IMR-90 (cell line): Measurements from ENCODE around the gene TBCK. TPM values are rescaled to one million over a fixed set of nuclear protein-coding genes. Genes with fewer than 3 reads are reported as not detected.

Experiments
- ATAC-seq: fragments of 200-7000 bp; cut with Tn5 transposase; 2 replicates; pipeline ENCODE4 v1.9.1; 2020; ENCODE audit warnings: low read depth, mild to moderate bottlenecking, moderate library complexity
- BruUV-seq: library from RNA; stranded (reverse); fragments of 400-500 nt; replicated peaks from 2 replicates; lab custom pipeline; 2021; lab: Mats Ljungman, UMichigan
- CTCF ChIA-PET: fragments of 300-600 bp; formaldehyde crosslinking; extraction: SDS; loops from one replicate; lab custom pipeline; 2021; ENCODE audit warnings: antibody characterized with exemption; lab: Yijun Ruan, JAX
- POLR2A ChIA-PET: fragments of 300-600 bp; sonication (Branson Sonifier 250); formaldehyde crosslinking; loops from one replicate; lab custom pipeline; 2022; ENCODE audit warnings: antibody characterized with exemption; ENCODE audit not compliant: unreplicated experiment; lab: Charles Lee
- DNase-seq: peaks from one replicate; pipeline ENCODE4 v3.0.0; 2013
- H2AFZ ChIP-seq: replicated peaks from 2 replicates; pipeline ENCODE3; 2013; ENCODE audit warnings: low read length, mild to moderate bottlenecking; ENCODE audit not compliant: poor library complexity
- H2AK5ac ChIP-seq: 2 replicates; pipeline ENCODE4 v1.6.1; 2013; ENCODE audit warnings: low read depth, low read length, inconsistent platforms
- H2AK9ac ChIP-seq: replicated peaks from 2 replicates; pipeline ENCODE3; 2013; ENCODE audit warnings: mild to moderate bottlenecking, low read depth, low read length, moderate library complexity; ENCODE audit not compliant: poor library complexity
- H2BK120ac ChIP-seq: 2 replicates; pipeline ENCODE4 v1.6.1; 2013; ENCODE audit warnings: low read depth, low read length, inconsistent platforms
- H2BK15ac ChIP-seq: 3 replicates; pipeline ENCODE4 v1.6.1; 2013; ENCODE audit warnings: low read depth, low read length, inconsistent platforms
- H2BK20ac ChIP-seq: 2 replicates; pipeline ENCODE4 v1.6.1; 2013; ENCODE audit warnings: low read depth, mild to moderate bottlenecking, inconsistent platforms, low read length, moderate library complexity
- H2BK5ac ChIP-seq: 2 replicates; pipeline ENCODE4 v1.6.1; 2013; ENCODE audit warnings: mild to moderate bottlenecking, low read depth, low read length, inconsistent platforms; ENCODE audit not compliant: poor library complexity, severe bottlenecking
- H3K14ac ChIP-seq: replicated peaks from 2 replicates; pipeline ENCODE4 v1.6.1; 2013; ENCODE audit warnings: low read depth, low read length, inconsistent platforms
- H3K18ac ChIP-seq: 2 replicates; pipeline ENCODE4 v1.6.1; 2013; ENCODE audit warnings: low read depth, low read length, control low read depth
- H3K23ac ChIP-seq: 2 replicates; pipeline ENCODE4 v1.6.1; 2013; ENCODE audit warnings: low read depth, low read length, inconsistent platforms
- H3K27ac ChIP-seq: 2 replicates; pipeline ENCODE4 v1.5.1; 2013; ENCODE audit warnings: mild to moderate bottlenecking, control low read depth, low read length; ENCODE audit not compliant: insufficient read depth
- H3K27me3 ChIP-seq: 2 replicates; pipeline ENCODE4 v1.6.1; 2013; ENCODE audit warnings: low read length; ENCODE audit not compliant: control insufficient read depth, insufficient read depth
- H3K36me3 ChIP-seq: 2 replicates; pipeline ENCODE4 v1.6.1; 2013; ENCODE audit warnings: low read length, mixed read lengths; ENCODE audit not compliant: control insufficient read depth, insufficient read depth
- H3K4ac ChIP-seq: 2 replicates; pipeline ENCODE4 v1.6.1; 2013; ENCODE audit warnings: low read depth, low read length, inconsistent platforms
- H3K4me1 ChIP-seq: 2 replicates; pipeline ENCODE4 v1.6.1; 2013; ENCODE audit warnings: low read length, mixed read lengths; ENCODE audit not compliant: control insufficient read depth, insufficient read depth
- H3K4me2 ChIP-seq: 2 replicates; pipeline ENCODE4 v1.6.1; 2013; ENCODE audit warnings: low read depth, mild to moderate bottlenecking, control low read depth, low read length, moderate library complexity
- H3K4me3 ChIP-seq: 2 replicates; pipeline ENCODE4 v1.5.1; 2013; ENCODE audit warnings: low read depth, mild to moderate bottlenecking, control low read depth, low read length, moderate library complexity; ENCODE audit not compliant: insufficient read depth
- H3K56ac ChIP-seq: 2 replicates; pipeline ENCODE4 v1.6.1; 2013; ENCODE audit warnings: low read length, inconsistent platforms; ENCODE audit not compliant: insufficient read depth; ENCODE audit errors: extremely low read depth
- H3K79me1 ChIP-seq, 2 experiments: 2 replicates each; pipeline ENCODE4 v1.6.1; 2013; ENCODE audit warnings: low read length in 2 of 2, inconsistent platforms in 1 of 2, low read depth in 1 of 2
- H3K9ac ChIP-seq: 2 replicates; pipeline ENCODE4 v1.6.1; 2013; ENCODE audit warnings: low read depth, low read length, control low read depth
- H3K9me1 ChIP-seq: 2 replicates; pipeline ENCODE4 v1.6.1; 2013; ENCODE audit warnings: low read length, inconsistent platforms; ENCODE audit not compliant: insufficient read depth
- H3K9me3 ChIP-seq: 2 replicates; pipeline ENCODE4 v1.6.1; 2013; ENCODE audit warnings: low read length; ENCODE audit not compliant: control insufficient read depth, insufficient read depth
- H4K20me1 ChIP-seq: 2 replicates; pipeline ENCODE4 v1.6.1; 2013; ENCODE audit warnings: low read length, inconsistent platforms; ENCODE audit not compliant: insufficient read depth
- H4K5ac ChIP-seq: 2 replicates; pipeline ENCODE4 v1.6.1; 2013; ENCODE audit warnings: mild to moderate bottlenecking, low read depth, low read length, control low read depth
- H4K8ac ChIP-seq, 2 experiments: 2 replicates each; pipeline ENCODE4 v1.6.1; 2013; ENCODE audit warnings: low read depth in 2 of 2, low read length in 2 of 2, control low read depth in 1 of 2, inconsistent platforms in 1 of 2
- H4K91ac ChIP-seq: 2 replicates; pipeline ENCODE4 v1.6.1; 2013; ENCODE audit warnings: low read depth, low read length, inconsistent platforms; ENCODE audit not compliant: insufficient read depth
- BHLHE40 ChIP-seq: fragments of 150-350 bp; IDR thresholded peaks from 2 replicates; pipeline ENCODE4 v1.6.1; 2016; ENCODE audit warnings: mild to moderate bottlenecking, low read depth, low read length
- CEBPB ChIP-seq: IDR thresholded peaks from 2 replicates; pipeline ENCODE4 v1.6.1; 2012; ENCODE audit warnings: low read depth, low read length, improper control_type of control experiment
- ELK1 ChIP-seq: fragments of 150-350 bp; IDR thresholded peaks from 2 replicates; pipeline ENCODE4 v1.6.1; 2016; ENCODE audit warnings: low read depth, mild to moderate bottlenecking, low read length, moderate library complexity, borderline replicate concordance
- MXI1 ChIP-seq: IDR thresholded peaks from 2 replicates; pipeline ENCODE4 v1.6.1; 2012; ENCODE audit warnings: low read depth, mild to moderate bottlenecking, low read length, moderate library complexity, borderline replicate concordance
- NFE2L2 ChIP-seq: fragments of 150-350 bp; IDR thresholded peaks from 2 replicates; pipeline ENCODE4 v1.6.1; 2016; ENCODE audit warnings: low read depth, mild to moderate bottlenecking, low read length
- POLR2A ChIP-seq: IDR thresholded peaks from 2 replicates; pipeline ENCODE4 v1.6.1; 2012; ENCODE audit warnings: mild to moderate bottlenecking, low read depth, low read length
- SMC3 ChIP-seq: fragments of 150-350 bp; IDR thresholded peaks from 2 replicates; pipeline ENCODE4 v1.6.1; 2016; ENCODE audit warnings: low read depth, mild to moderate bottlenecking, antibody characterized with exemption, low read length, moderate library complexity
- WGBS, 2 experiments: methylation state at CpG; one replicate each; pipeline versions ENCODE4 v1.1.5 to v1.1.7; 2013; ENCODE audit warnings: missing lambda C conversion rate in 2 of 2; ENCODE audit not compliant: insufficient read length in 1 of 2; ENCODE audit errors: extremely low coverage in 2 of 2; 5-methylcytosine and 5-hydroxymethylcytosine counted together
- dilution Hi-C: fragments of 300-500 bp; cut with HindIII; formaldehyde crosslinking; loops from one replicate; pipeline ENCODE4 v1.14.3; 2018; ENCODE audit warnings: low sequenced_read_pairs; ENCODE audit not compliant: unreplicated experiment
- in situ Hi-C: fragments of 300-500 bp; cut with MboI; formaldehyde crosslinking; loops from 3 replicates; pipeline ENCODE4 v1.14.3; 2019; ENCODE audit warnings: low sequenced_read_pairs, inconsistent platforms, mixed read lengths
- intact Hi-C: fragments of 100-400 bp; cut with micrococcal nuclease; formaldehyde crosslinking; loops from 2 replicates; pipeline ENCODE4 v1.10.0; 2022
- polyA plus RNA-seq, 3 experiments: library from polyadenylated mRNA; depleted of rRNA; stranded (reverse); fragments of >200 nt; gene quantifications; 2 replicates each; pipeline ENCODE4 v1.2.3, GENCODE V29; 2012; ENCODE audit warnings: low replicate concordance in 1 of 3
- total RNA-seq: library from RNA; depleted of rRNA; stranded (reverse); fragments of >200 nt; gene quantifications from 2 replicates; pipeline ENCODE4 v1.2.3, GENCODE V29; 2012
- TF ChIP-seq, protein P1 (sequence below): fragments of 150-350 bp; IDR thresholded peaks from 2 replicates; pipeline ENCODE4 v1.6.1; 2017; ENCODE audit warnings: mild to moderate bottlenecking, antibody characterized with exemption, low read length, low read depth

The TBCK gene
- total and polyA plus RNA-seq, 2 of the 4 experiments (the other 2 are of a cell fraction) = 10.7 to 29.9 TPM

DNA sequence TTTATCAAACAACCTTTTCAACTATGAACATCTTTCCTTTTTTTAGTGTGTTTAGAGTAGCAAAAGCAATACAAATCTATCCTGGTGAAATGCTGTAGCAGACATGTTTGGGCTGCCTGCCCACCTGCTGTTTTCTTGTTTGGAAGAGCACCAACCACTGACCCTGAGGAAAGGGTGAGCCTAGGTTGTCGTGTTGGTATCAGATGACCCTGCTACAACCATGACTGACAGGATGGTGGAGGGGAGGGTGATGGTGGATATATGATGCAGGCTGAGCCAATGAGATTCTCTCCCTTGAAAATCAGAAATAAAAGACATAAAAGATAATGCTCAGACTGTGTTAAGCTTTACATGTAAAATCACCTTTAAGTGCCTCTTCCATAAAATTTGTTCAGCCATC lies 219.6 kb downstream of the TBCK start:
- no peak overlapping the region for H3K4ac ChIP-seq
- no peak overlapping the region for H4K8ac ChIP-seq
- H3K9me3 ChIP-seq = peaks cover under 1% of the 10 kb centered on the region; the same call in 1 of the 2 replicates
- no peak overlapping the region for H2BK5ac ChIP-seq
- H3K27ac ChIP-seq = no peak overlapping the region
- ChIA-PET POLR2A (no interaction called here), CTCF (no interaction called here)
- intact Hi-C loops (no loop called here), dilution Hi-C loops (no loop called here), in situ Hi-C loops (no loop called here)
- no peak overlapping the region for H3K4me2 ChIP-seq
- no peak overlapping the region for H2BK120ac ChIP-seq
- H3K23ac ChIP-seq = no peak overlapping the region
- no peak overlapping the region for H2AK5ac ChIP-seq
- H4K91ac ChIP-seq = no peak overlapping the region
- no peak overlapping the region for H4K5ac ChIP-seq
- peaks cover 7% of the 10 kb centered on the region; the same call in 1 of the 2 replicates for H3K36me3 ChIP-seq
- no peak overlapping the region for H2BK15ac ChIP-seq
- H3K27me3 ChIP-seq = no peaks in the 10 kb centered on the region
- no peak overlapping the region for H3K9ac ChIP-seq
- BruUV-seq = no TSS peak
- no peak overlapping the region for H3K56ac ChIP-seq
- H3K4me1 ChIP-seq = no peaks in the 10 kb centered on the region
- no peak overlapping the region for H3K4me3 ChIP-seq
- no peak for ATAC-seq
- no peak for DNase-seq
- no peaks in the 10 kb centered on the region for H3K79me1 ChIP-seq
- TF ChIP-seq SMC3 (no peak), CEBPB (no peak), POLR2A (no peak), NFE2L2 (no peak), ELK1 (no peak), BHLHE40 (no peak), MXI1 (no peak)
- TF ChIP-seq, protein P1, sequence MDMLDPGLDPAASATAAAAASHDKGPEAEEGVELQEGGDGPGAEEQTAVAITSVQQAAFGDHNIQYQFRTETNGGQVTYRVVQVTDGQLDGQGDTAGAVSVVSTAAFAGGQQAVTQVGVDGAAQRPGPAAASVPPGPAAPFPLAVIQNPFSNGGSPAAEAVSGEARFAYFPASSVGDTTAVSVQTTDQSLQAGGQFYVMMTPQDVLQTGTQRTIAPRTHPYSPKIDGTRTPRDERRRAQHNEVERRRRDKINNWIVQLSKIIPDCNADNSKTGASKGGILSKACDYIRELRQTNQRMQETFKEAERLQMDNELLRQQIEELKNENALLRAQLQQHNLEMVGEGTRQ = no peak
- no peak overlapping the region for H3K18ac ChIP-seq
- H4K20me1 ChIP-seq = no peaks in the 10 kb centered on the region
- no peak overlapping the region for H2AFZ ChIP-seq
- no peaks in the 10 kb centered on the region for H3K9me1 ChIP-seq
- no peak overlapping the region for H3K14ac ChIP-seq
- no peak overlapping the region for H2BK20ac ChIP-seq
- no CpG with 5 or more reads among the region's 1 CpG for WGBS, 2 experiments
- no peak overlapping the region for H2AK9ac ChIP-seq
